ENCODE measurements around the gene RUBCNL. TPM values are rescaled to one million over a fixed set of nuclear protein-coding genes. Genes with fewer than 3 reads are reported as not detected.

RUBCNL gene
- total and polyA plus RNA-seq, 2 of the 4 experiments (the other 2 are of a cell fraction), result 0.03 TPM; not detected in 1

DNA sequence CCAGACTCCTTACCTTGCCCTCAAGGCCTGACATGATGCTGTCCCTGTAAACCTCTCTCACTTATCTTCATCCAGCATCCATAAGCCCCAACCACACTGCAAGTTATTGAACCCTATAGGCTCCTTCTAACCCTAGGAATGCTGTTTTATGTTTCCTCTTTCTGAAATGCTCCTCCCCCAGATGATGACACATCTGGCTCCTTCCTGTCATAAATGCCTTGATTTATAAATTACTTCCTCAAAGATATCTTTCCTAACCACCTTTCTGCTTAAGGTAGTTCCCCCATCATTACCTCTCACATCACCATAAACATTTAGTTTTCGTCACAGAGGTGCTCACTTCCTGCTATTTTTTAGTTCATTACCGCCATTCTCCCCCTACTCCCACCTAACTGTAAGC, 12.3 kb downstream of the RUBCNL start:
- ChIA-PET POLR2A (ENCODE audit: unreplicated experiment) (no interaction called here), CTCF (no interaction called here)
- no peak overlapping the region for H3K14ac ChIP-seq (replicated peaks; ENCODE audit: low read depth, low read length)
- H3K79me1 ChIP-seq (ENCODE audit: low read depth in 1 of 2, low read length in 2 of 2), result no peaks in the 10 kb centered on the region
- TF ChIP-seq SMC3 (IDR thresholded peaks at IDR 0.05; ENCODE audit: low read depth, low read length) (no peak), RFX5 (IDR thresholded peaks at IDR 0.05; ENCODE audit: low read depth, low read length) (no peak), RAD21 (IDR thresholded peaks at IDR 0.05; ENCODE audit: low read length) (no peak), MXI1 (IDR thresholded peaks at IDR 0.05; ENCODE audit: borderline replicate concordance, low read depth, low read length) (no peak), MAFK (IDR thresholded peaks at IDR 0.05; ENCODE audit: low read depth, low read length) (no peak), BHLHE40 (IDR thresholded peaks at IDR 0.05; ENCODE audit: low read depth, low read length) (no peak), CEBPB (IDR thresholded peaks at IDR 0.05; ENCODE audit: low read depth, low read length) (no peak), FOS (IDR thresholded peaks at IDR 0.05; ENCODE audit: low read depth, low read length) (no peak), POLR2A (IDR thresholded peaks at IDR 0.05; ENCODE audit: low read depth, low read length) (no peak), MAZ (IDR thresholded peaks at IDR 0.05; ENCODE audit: borderline replicate concordance, low read depth, low read length) (no peak)
- TF ChIP-seq, protein P1, sequence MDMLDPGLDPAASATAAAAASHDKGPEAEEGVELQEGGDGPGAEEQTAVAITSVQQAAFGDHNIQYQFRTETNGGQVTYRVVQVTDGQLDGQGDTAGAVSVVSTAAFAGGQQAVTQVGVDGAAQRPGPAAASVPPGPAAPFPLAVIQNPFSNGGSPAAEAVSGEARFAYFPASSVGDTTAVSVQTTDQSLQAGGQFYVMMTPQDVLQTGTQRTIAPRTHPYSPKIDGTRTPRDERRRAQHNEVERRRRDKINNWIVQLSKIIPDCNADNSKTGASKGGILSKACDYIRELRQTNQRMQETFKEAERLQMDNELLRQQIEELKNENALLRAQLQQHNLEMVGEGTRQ (IDR thresholded peaks at IDR 0.05; ENCODE audit: low read depth, low read length), result no peak
- TF ChIP-seq, protein P2, sequence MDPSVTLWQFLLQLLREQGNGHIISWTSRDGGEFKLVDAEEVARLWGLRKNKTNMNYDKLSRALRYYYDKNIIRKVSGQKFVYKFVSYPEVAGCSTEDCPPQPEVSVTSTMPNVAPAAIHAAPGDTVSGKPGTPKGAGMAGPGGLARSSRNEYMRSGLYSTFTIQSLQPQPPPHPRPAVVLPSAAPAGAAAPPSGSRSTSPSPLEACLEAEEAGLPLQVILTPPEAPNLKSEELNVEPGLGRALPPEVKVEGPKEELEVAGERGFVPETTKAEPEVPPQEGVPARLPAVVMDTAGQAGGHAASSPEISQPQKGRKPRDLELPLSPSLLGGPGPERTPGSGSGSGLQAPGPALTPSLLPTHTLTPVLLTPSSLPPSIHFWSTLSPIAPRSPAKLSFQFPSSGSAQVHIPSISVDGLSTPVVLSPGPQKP (IDR thresholded peaks at IDR 0.05; ENCODE audit: borderline replicate concordance, low read depth, low read length), result no peak
- TF ChIP-seq, protein P3, sequence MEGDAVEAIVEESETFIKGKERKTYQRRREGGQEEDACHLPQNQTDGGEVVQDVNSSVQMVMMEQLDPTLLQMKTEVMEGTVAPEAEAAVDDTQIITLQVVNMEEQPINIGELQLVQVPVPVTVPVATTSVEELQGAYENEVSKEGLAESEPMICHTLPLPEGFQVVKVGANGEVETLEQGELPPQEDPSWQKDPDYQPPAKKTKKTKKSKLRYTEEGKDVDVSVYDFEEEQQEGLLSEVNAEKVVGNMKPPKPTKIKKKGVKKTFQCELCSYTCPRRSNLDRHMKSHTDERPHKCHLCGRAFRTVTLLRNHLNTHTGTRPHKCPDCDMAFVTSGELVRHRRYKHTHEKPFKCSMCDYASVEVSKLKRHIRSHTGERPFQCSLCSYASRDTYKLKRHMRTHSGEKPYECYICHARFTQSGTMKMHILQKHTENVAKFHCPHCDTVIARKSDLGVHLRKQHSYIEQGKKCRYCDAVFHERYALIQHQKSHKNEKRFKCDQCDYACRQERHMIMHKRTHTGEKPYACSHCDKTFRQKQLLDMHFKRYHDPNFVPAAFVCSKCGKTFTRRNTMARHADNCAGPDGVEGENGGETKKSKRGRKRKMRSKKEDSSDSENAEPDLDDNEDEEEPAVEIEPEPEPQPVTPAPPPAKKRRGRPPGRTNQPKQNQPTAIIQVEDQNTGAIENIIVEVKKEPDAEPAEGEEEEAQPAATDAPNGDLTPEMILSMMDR (conservative IDR thresholded peaks at IDR 0.05; ENCODE audit: low read depth, low read length), result no peak
- H3K9me1 ChIP-seq (ENCODE audit: insufficient read depth, low read length), result no peaks in the 10 kb centered on the region
- no peak overlapping the region for H3K4ac ChIP-seq (ENCODE audit: low read depth, low read length)
- no peak overlapping the region for H4K8ac ChIP-seq (ENCODE audit: low read depth in 2 of 2, low read length in 2 of 2)
- H4K20me1 ChIP-seq (ENCODE audit: insufficient read depth, low read length), result no peaks in the 10 kb centered on the region
- H3K4me3 ChIP-seq (ENCODE audit: insufficient read depth, low read depth, low read length), result no peak overlapping the region
- intact Hi-C loops (cut with micrococcal nuclease) (no loop called here), in situ Hi-C loops (cut with MboI; ENCODE audit: low sequenced_read_pairs) (no loop called here), dilution Hi-C loops (cut with HindIII; ENCODE audit: low sequenced_read_pairs, unreplicated experiment) (no loop called here)
- H3K23ac ChIP-seq (ENCODE audit: low read depth, low read length), result no peak overlapping the region
- BruUV-seq (replicated peaks), result no TSS peak
- no peaks in the 10 kb centered on the region for H3K9me3 ChIP-seq (ENCODE audit: control insufficient read depth, insufficient read depth, low read length)
- no peak overlapping the region for H2AFZ ChIP-seq (replicated peaks; ENCODE audit: low read length, poor library complexity)
- H2AK9ac ChIP-seq (replicated peaks; ENCODE audit: low read depth, low read length, poor library complexity), result no peak overlapping the region
- H3K4me1 ChIP-seq (ENCODE audit: control insufficient read depth, insufficient read depth, low read length), result 0 out of 2 replicates have a peak, but pooled peaks cover 2% of the 10 kb centered on the region
- H3K27me3 ChIP-seq (ENCODE audit: control insufficient read depth, insufficient read depth, low read length), result peaks cover 3% of the 10 kb centered on the region
- DNase-seq, result no peak
- H3K18ac ChIP-seq (ENCODE audit: low read depth, low read length), result no peak overlapping the region
- H4K5ac ChIP-seq (ENCODE audit: low read depth, low read length), result no peak overlapping the region
- H2BK120ac ChIP-seq (ENCODE audit: low read depth, low read length), result no peak overlapping the region
- no peak overlapping the region for H3K4me2 ChIP-seq (ENCODE audit: low read depth, low read length)
- WGBS, 2 experiments (ENCODE audit: extremely low coverage in 2 of 2, insufficient read length in 1 of 2), result no CpG with 5 or more reads among the region's 2 CpGs
- no peak overlapping the region for H2BK5ac ChIP-seq (ENCODE audit: low read depth, low read length, poor library complexity, severe bottlenecking)
- H3K27ac ChIP-seq (ENCODE audit: insufficient read depth, low read length), result no peak overlapping the region
- H3K56ac ChIP-seq (ENCODE audit: extremely low read depth, insufficient read depth, low read length), result no peak overlapping the region
- H2AK5ac ChIP-seq (ENCODE audit: low read depth, low read length), result no peak overlapping the region
- no peak overlapping the region for H2BK15ac ChIP-seq (ENCODE audit: low read depth, low read length)
- no peak for ATAC-seq (ENCODE audit: low read depth)
- no peak overlapping the region for H3K9ac ChIP-seq (ENCODE audit: low read depth, low read length)
- H3K36me3 ChIP-seq (ENCODE audit: control insufficient read depth, insufficient read depth, low read length), result no peaks in the 10 kb centered on the region
- no peak overlapping the region for H4K91ac ChIP-seq (ENCODE audit: insufficient read depth, low read depth, low read length)
- H2BK20ac ChIP-seq (ENCODE audit: low read depth, low read length), result no peak overlapping the region

Data from IMR-90 (cell line).